Measurements from ENCODE around the gene PRKACA.

DNA sequence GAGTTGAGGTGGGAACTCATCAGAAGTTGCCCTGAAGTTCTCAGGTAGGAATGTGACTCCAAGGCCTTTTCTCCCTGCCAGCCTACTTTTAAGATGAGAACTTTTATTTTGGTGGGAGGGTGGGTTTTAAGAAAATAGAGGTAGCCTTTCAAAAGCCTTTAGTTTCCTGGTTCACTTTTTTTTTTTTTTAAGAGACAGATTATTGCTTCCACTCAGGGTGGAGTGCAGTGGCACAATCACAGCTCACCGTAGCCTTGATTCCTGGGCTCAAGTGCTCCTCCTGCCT is 34.9 kb downstream of the PRKACA start:
- TF ChIP-seq, protein P1, sequence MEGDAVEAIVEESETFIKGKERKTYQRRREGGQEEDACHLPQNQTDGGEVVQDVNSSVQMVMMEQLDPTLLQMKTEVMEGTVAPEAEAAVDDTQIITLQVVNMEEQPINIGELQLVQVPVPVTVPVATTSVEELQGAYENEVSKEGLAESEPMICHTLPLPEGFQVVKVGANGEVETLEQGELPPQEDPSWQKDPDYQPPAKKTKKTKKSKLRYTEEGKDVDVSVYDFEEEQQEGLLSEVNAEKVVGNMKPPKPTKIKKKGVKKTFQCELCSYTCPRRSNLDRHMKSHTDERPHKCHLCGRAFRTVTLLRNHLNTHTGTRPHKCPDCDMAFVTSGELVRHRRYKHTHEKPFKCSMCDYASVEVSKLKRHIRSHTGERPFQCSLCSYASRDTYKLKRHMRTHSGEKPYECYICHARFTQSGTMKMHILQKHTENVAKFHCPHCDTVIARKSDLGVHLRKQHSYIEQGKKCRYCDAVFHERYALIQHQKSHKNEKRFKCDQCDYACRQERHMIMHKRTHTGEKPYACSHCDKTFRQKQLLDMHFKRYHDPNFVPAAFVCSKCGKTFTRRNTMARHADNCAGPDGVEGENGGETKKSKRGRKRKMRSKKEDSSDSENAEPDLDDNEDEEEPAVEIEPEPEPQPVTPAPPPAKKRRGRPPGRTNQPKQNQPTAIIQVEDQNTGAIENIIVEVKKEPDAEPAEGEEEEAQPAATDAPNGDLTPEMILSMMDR (IDR thresholded peaks at IDR 0.05), result no peak
- TF ChIP-seq POLR2AphosphoS5 (IDR thresholded peaks at IDR 0.05; ENCODE audit: insufficient read depth in 1 of 2, low read depth in 1 of 2), result no peak

Measured in vagina (tissue), 2 donors.